OCI-LY7 (cell line): Measurements from ENCODE around the gene RNF114. TPM values are rescaled to one million over a fixed set of nuclear protein-coding genes. Genes with fewer than 3 reads are reported as not detected.

Experiments used
- BruUV-seq: library from RNA; stranded (reverse); fragments of 400-500 nt; replicated peaks from 2 replicates; lab custom pipeline; 2021; lab: Mats Ljungman, UMichigan
- CTCF ChIA-PET: fragments of 300-600 bp; sonication (Branson Sonifier 250); formaldehyde crosslinking; loops from one replicate; lab custom pipeline; 2022; ENCODE audit warnings: antibody characterized with exemption; ENCODE audit not compliant: unreplicated experiment; lab: Charles Lee
- POLR2A ChIA-PET: fragments of 300-600 bp; sonication (Branson Sonifier 250); formaldehyde crosslinking; loops from one replicate; lab custom pipeline; 2022; ENCODE audit warnings: antibody characterized with exemption; lab: Charles Lee
- DNase-seq: peaks from one replicate; pipeline ENCODE4 v3.0.0-alpha.2; 2015; ENCODE audit warnings: low spot score
- H2AFZ ChIP-seq: fragments of 200-600 bp; sonication (generic), shearing (Covaris generic); 2 replicates; pipeline ENCODE4 v1.6.1; 2014; ENCODE audit warnings: mild to moderate bottlenecking, antibody characterized with exemption, low read length, moderate library complexity
- H3K27ac ChIP-seq: fragments of 200-600 bp; sonication (generic); 2 replicates; pipeline ENCODE4 v1.5.1; 2014; ENCODE audit warnings: mixed run types, low read depth, mild to moderate bottlenecking, moderate library complexity, low read length, inconsistent platforms; ENCODE audit not compliant: poor library complexity, severe bottlenecking
- H3K36me3 ChIP-seq: fragments of 200-600 bp; sonication (generic); 2 replicates; pipeline ENCODE4 v1.6.1; 2014; ENCODE audit warnings: mild to moderate bottlenecking, antibody characterized with exemption, low read length, moderate library complexity, mixed read lengths; ENCODE audit not compliant: insufficient read depth
- H3K4me1 ChIP-seq: fragments of 200-600 bp; sonication (generic); 2 replicates; pipeline ENCODE4 v1.5.1; 2014; ENCODE audit warnings: mild to moderate bottlenecking, low read length; ENCODE audit not compliant: insufficient read depth, poor library complexity, severe bottlenecking
- H3K4me2 ChIP-seq: fragments of 200-600 bp; sonication (generic); 2 replicates; pipeline ENCODE4 v1.6.1; 2014; ENCODE audit warnings: mild to moderate bottlenecking, low read length
- H3K4me3 ChIP-seq: fragments of 200-600 bp; sonication (generic); 2 replicates; pipeline ENCODE4 v1.5.1; 2014; ENCODE audit warnings: mild to moderate bottlenecking, low read depth, low read length; ENCODE audit not compliant: poor library complexity, severe bottlenecking
- H3K79me2 ChIP-seq: fragments of 200-600 bp; sonication (generic); 2 replicates; pipeline ENCODE4 v1.6.1; 2016; ENCODE audit warnings: low read depth, mild to moderate bottlenecking, low read length, moderate library complexity, mixed read lengths; ENCODE audit not compliant: insufficient read depth
- H3K9me2 ChIP-seq: fragments of 200-600 bp; sonication (generic); 2 replicates; pipeline ENCODE4 v1.6.1; 2016; ENCODE audit warnings: mild to moderate bottlenecking, low read length, mixed read lengths; ENCODE audit not compliant: insufficient read depth
- H3K9me3 ChIP-seq: fragments of 200-600 bp; sonication (generic); 2 replicates; pipeline ENCODE4 v1.6.1; 2014; ENCODE audit warnings: mild to moderate bottlenecking, mixed run types, low read length, mixed read lengths
- H4K20me1 ChIP-seq: fragments of 200-600 bp; sonication (generic); 2 replicates; pipeline ENCODE4 v1.6.1; 2014; ENCODE audit warnings: mild to moderate bottlenecking, antibody characterized with exemption, low read length, moderate library complexity, mixed read lengths; ENCODE audit not compliant: insufficient read depth
- EZH2phosphoT487 ChIP-seq: fragments of 200-600 bp; sonication (generic); IDR thresholded peaks from 2 replicates; pipeline ENCODE4 v1.6.1; 2018; ENCODE audit warnings: low read depth, borderline replicate concordance, mild to moderate bottlenecking, mixed run types, antibody characterized with exemption, low read length, moderate library complexity, mixed read lengths
- intact Hi-C: fragments of 100-400 bp; cut with micrococcal nuclease; formaldehyde crosslinking; loops from one replicate; pipeline ENCODE4 v1.10.0; 2022; ENCODE audit not compliant: unreplicated experiment
- total RNA-seq, 2 experiments: library from RNA; depleted of rRNA in 1 of 2; stranded (reverse); fragments of >200 nt in 1 of 2; shearing (Covaris generic) in 1 of 2; gene quantifications; 2 replicates each; pipeline ENCODE4 v1.2.3, GENCODE V29; 2014 to 2022
- TF ChIP-seq, protein P1 (sequence below): fragments of 200-600 bp; sonication (generic); conservative IDR thresholded peaks from 2 replicates; pipeline ENCODE4 v1.5.1; 2014; ENCODE audit warnings: mild to moderate bottlenecking, antibody characterized with exemption, low read length, moderate library complexity, mixed read lengths

The RNF114 gene
- total RNA-seq, 2 experiments from 2014 or later = 48.4 to 62.4 TPM

DNA sequence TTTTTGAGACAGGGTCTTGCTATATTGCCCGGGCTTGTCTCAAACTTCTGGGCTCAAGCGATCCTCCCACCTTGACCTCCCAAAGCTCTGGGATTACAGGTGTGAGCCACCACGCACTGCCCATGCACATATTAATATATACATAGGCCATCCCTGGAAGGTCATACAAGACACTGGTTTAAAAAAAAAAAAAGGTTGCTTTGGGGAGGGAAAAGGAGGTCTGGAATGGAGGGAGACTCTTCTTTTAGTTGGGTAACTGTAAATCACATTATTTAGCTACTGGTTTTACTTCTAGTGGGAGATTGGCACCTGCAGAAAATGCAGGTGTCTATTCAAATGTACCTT is 42.5 kb downstream of the RNF114 start:
- Histone ChIP-seq H3K4me1 (peaks cover 44% of the 10 kb centered on the region), H2AFZ (peak overlapping the region; percentile 81; the same call in 1 of the 2 replicates)
- no TSS peak for BruUV-seq

GRCh38 chr20:49979030-49979832 is 43.0 kb downstream of the RNF114 start:
- ChIA-PET CTCF (interaction anchor here (0.9 to 2.0 kb wide), 4 partner anchors 33 to 92 kb away, joined by 3 to 22 read pairs (median 4); no protein-coding TSS in a partner anchor), POLR2A (interaction anchor here (0.7 to 1.1 kb wide), 3 partner anchors 9 to 137 kb away, joined by 3 to 4 read pairs (median 3); no protein-coding TSS in a partner anchor)
- H3K4me2 ChIP-seq = peak overlapping the region; percentile 69
- BruUV-seq = no TSS peak
- H3K9me3 ChIP-seq = no peaks in the 10 kb centered on the region
- H3K4me3 ChIP-seq = peak overlapping the region; percentile 35
- peak; percentile 69 for DNase-seq
- no peaks in the 10 kb centered on the region for H3K9me2 ChIP-seq
- peak overlapping the region; percentile 81 for H2AFZ ChIP-seq
- TF ChIP-seq, protein P1, sequence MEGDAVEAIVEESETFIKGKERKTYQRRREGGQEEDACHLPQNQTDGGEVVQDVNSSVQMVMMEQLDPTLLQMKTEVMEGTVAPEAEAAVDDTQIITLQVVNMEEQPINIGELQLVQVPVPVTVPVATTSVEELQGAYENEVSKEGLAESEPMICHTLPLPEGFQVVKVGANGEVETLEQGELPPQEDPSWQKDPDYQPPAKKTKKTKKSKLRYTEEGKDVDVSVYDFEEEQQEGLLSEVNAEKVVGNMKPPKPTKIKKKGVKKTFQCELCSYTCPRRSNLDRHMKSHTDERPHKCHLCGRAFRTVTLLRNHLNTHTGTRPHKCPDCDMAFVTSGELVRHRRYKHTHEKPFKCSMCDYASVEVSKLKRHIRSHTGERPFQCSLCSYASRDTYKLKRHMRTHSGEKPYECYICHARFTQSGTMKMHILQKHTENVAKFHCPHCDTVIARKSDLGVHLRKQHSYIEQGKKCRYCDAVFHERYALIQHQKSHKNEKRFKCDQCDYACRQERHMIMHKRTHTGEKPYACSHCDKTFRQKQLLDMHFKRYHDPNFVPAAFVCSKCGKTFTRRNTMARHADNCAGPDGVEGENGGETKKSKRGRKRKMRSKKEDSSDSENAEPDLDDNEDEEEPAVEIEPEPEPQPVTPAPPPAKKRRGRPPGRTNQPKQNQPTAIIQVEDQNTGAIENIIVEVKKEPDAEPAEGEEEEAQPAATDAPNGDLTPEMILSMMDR = peak; percentile 100
- TF ChIP-seq EZH2phosphoT487 = no peak
- no peaks in the 10 kb centered on the region for H4K20me1 ChIP-seq
- H3K4me1 ChIP-seq = peaks cover 44% of the 10 kb centered on the region
- no peak overlapping the region for H3K27ac ChIP-seq
- H3K36me3 ChIP-seq = no peaks in the 10 kb centered on the region
- intact Hi-C loops = loop anchor here (1.0 kb wide), 5 partner anchors 46 to 200 kb away; no protein-coding TSS in a partner anchor
- no peaks in the 10 kb centered on the region for H3K79me2 ChIP-seq

More for the DNA sequence above, 42.5 kb downstream of the RNF114 start:
- Histone ChIP-seq H3K4me3 (no peak overlapping the region), H4K20me1 (no peaks in the 10 kb centered on the region), H3K9me2 (no peaks in the 10 kb centered on the region), H3K4me2 (peak overlapping the region; percentile 69), H3K27ac (no peak overlapping the region), H3K9me3 (no peaks in the 10 kb centered on the region), H3K79me2 (no peaks in the 10 kb centered on the region), H3K36me3 (no peaks in the 10 kb centered on the region)
- intact Hi-C loops = loop anchor here (1.0 kb wide), 5 partner anchors 47 to 201 kb away; no protein-coding TSS in a partner anchor
- no peak for DNase-seq
- TF ChIP-seq EZH2phosphoT487 = no peak
- TF ChIP-seq, protein P1 = no peak
- CTCF ChIA-PET = interaction anchor here (1.1 to 2.0 kb wide), 2 partner anchors 62 to 92 kb away, joined by 4 to 22 read pairs; no protein-coding TSS in a partner anchor
- POLR2A ChIA-PET = interaction anchor here (0.7 to 1.1 kb wide), 3 partner anchors 9 to 137 kb away, joined by 3 to 4 read pairs (median 3); no protein-coding TSS in a partner anchor
